GM18520 (cell line): ENCODE results near the gene DLG1.
"Not testable (repeated sequence)": the region's sequence is repeated elsewhere in the genome, so short reads cannot be mapped to it uniquely, and the experiment has no call there.

Experiments used
- ATAC-seq: cut with Tn5 transposase; IDR thresholded peaks from one replicate; pipeline ENCODE4 v1.9.1; 2021; ENCODE audit not compliant: unreplicated experiment

DLG1 gene

GRCh38 chr3:197216914-197217313 lies 81.5 kb downstream of the DLG1 start:
- ATAC-seq = no peak

GRCh38 chr3:197216169-197216860 lies 82.1 kb downstream of the DLG1 start:
- ATAC-seq = no peak

GRCh38 chr3:197212290-197212689 lies 86.1 kb downstream of the DLG1 start:
- no peak for ATAC-seq

- not testable (repeated sequence) for ATAC-seq
Measured at GRCh38 chr3:197211698-197212097, 86.7 kb downstream of the DLG1 start.

GRCh38 chr3:197209366-197210260 lies 88.8 kb downstream of the DLG1 start:
- ATAC-seq = no peak

- no peak for ATAC-seq
Measured at GRCh38 chr3:197206913-197207312, 91.5 kb downstream of the DLG1 start.

GRCh38 chr3:197205675-197206074 lies 92.7 kb downstream of the DLG1 start:
- no peak for ATAC-seq

GRCh38 chr3:197205265-197205664 lies 93.1 kb downstream of the DLG1 start:
- no peak for ATAC-seq

GRCh38 chr3:197204736-197205135 lies 93.7 kb downstream of the DLG1 start:
- ATAC-seq = no peak

- ATAC-seq = no peak
Measured at GRCh38 chr3:197203714-197204146, 94.7 kb downstream of the DLG1 start.

- ATAC-seq = no peak
Measured at GRCh38 chr3:197202694-197203093, 95.7 kb downstream of the DLG1 start.

- no peak for ATAC-seq
Measured at GRCh38 chr3:197201791-197202452, 96.5 kb downstream of the DLG1 start.

- ATAC-seq = not testable (repeated sequence)
Measured at GRCh38 chr3:197200856-197201255, 97.6 kb downstream of the DLG1 start.

- ATAC-seq = no peak
Measured at GRCh38 chr3:197197334-197197733, 101.1 kb downstream of the DLG1 start.

- no peak for ATAC-seq
Measured at GRCh38 chr3:197196192-197196591, 102.2 kb downstream of the DLG1 start.

GRCh38 chr3:197195326-197195725 lies 103.1 kb downstream of the DLG1 start:
- ATAC-seq = no peak

- not testable (repeated sequence) for ATAC-seq
Measured at GRCh38 chr3:197193759-197194158, 104.7 kb downstream of the DLG1 start.

GRCh38 chr3:197191897-197192296 lies 106.5 kb downstream of the DLG1 start:
- no peak for ATAC-seq

GRCh38 chr3:197189623-197190022 lies 108.8 kb downstream of the DLG1 start:
- ATAC-seq = no peak

- no peak for ATAC-seq
Measured at GRCh38 chr3:197188963-197189362, 109.4 kb downstream of the DLG1 start.

GRCh38 chr3:197186887-197187588 lies 111.4 kb downstream of the DLG1 start:
- ATAC-seq = peak; percentile 57
